MM.1S (cell line): Measurements from ENCODE around the gene OTX1.
"Not testable (repeated sequence)": the region's sequence is repeated elsewhere in the genome, so short reads cannot be mapped to it uniquely, and the experiment has no call there.

Experiments
- DNase-seq: peaks from one replicate; pipeline ENCODE4 v3.0.0-alpha.2; 2015
- H2AFZ ChIP-seq: fragments of 300-600 bp; sonication (generic); 2 replicates; pipeline ENCODE4 v1.6.0; 2016; ENCODE audit warnings: antibody characterized with exemption, low read length
- H3F3A ChIP-seq: fragments of 300-600 bp; sonication (generic); 2 replicates; pipeline ENCODE4 v1.6.1; 2016; ENCODE audit warnings: mild to moderate bottlenecking, antibody characterized with exemption, low read length, moderate library complexity, mixed read lengths; ENCODE audit not compliant: insufficient read depth
- H3K27ac ChIP-seq: fragments of 300-600 bp; sonication (generic); 2 replicates; pipeline ENCODE4 v1.5.1; 2016; ENCODE audit warnings: mild to moderate bottlenecking, low read length
- H3K27me3 ChIP-seq: fragments of 300-600 bp; sonication (generic); replicated peaks from 2 replicates; pipeline ENCODE4 v1.6.0; 2016; ENCODE audit warnings: low read length; ENCODE audit not compliant: insufficient read depth
- H3K36me3 ChIP-seq: fragments of 300-600 bp; sonication (generic); replicated peaks from 2 replicates; pipeline ENCODE4 v1.6.1; 2016; ENCODE audit warnings: mild to moderate bottlenecking, low read length, mixed read lengths; ENCODE audit not compliant: insufficient read depth
- H3K4me1 ChIP-seq: fragments of 300-600 bp; sonication (generic); 2 replicates; pipeline ENCODE4 v1.6.1; 2016; ENCODE audit warnings: low read length, mixed read lengths
- H3K4me2 ChIP-seq: fragments of 300-600 bp; sonication (generic); 2 replicates; pipeline ENCODE4 v1.6.0; 2016; ENCODE audit warnings: low read depth, low read length
- H3K4me3 ChIP-seq: fragments of 300-600 bp; sonication (generic); 2 replicates; pipeline ENCODE4 v1.5.1; 2016; ENCODE audit warnings: low read length, mixed read lengths
- H3K79me2 ChIP-seq: fragments of 300-600 bp; sonication (generic); 2 replicates; pipeline ENCODE4 v1.6.1; 2016; ENCODE audit warnings: mixed run types, low read length, mixed read lengths
- H3K9ac ChIP-seq: fragments of 300-600 bp; sonication (generic); 2 replicates; pipeline ENCODE4 v1.6.1; 2016; ENCODE audit warnings: low read length, mixed read lengths
- H3K9me2 ChIP-seq: fragments of 300-600 bp; sonication (generic); replicated peaks from 2 replicates; pipeline ENCODE4 v1.6.1; 2016; ENCODE audit warnings: mild to moderate bottlenecking, low read length, mixed read lengths; ENCODE audit not compliant: insufficient read depth
- H3K9me3 ChIP-seq: fragments of 300-600 bp; sonication (generic); replicated peaks from 2 replicates; pipeline ENCODE4 v1.6.1; 2016; ENCODE audit warnings: mild to moderate bottlenecking, low read length, mixed read lengths; ENCODE audit not compliant: insufficient read depth
- H4K20me1 ChIP-seq: fragments of 300-600 bp; sonication (generic); 2 replicates; pipeline ENCODE4 v1.6.1; 2016; ENCODE audit warnings: mild to moderate bottlenecking, low read length, moderate library complexity, mixed read lengths; ENCODE audit not compliant: insufficient read depth
- CTCF ChIP-seq: fragments of 300-600 bp; sonication (generic); IDR thresholded peaks from 2 replicates; pipeline ENCODE4 v1.5.1; 2016; ENCODE audit warnings: antibody characterized with exemption, low read length, mixed read lengths
- EZH2 ChIP-seq: fragments of 300-600 bp; sonication (generic); optimal IDR thresholded peaks from 2 replicates; pipeline ENCODE3; 2017; ENCODE audit warnings: low read depth, mild to moderate bottlenecking, antibody characterized with exemption, low read length, mixed read lengths
- EZH2phosphoT487 ChIP-seq: fragments of 300-600 bp; sonication (generic); IDR thresholded peaks from 2 replicates; pipeline ENCODE4 v1.6.1; 2018; ENCODE audit warnings: antibody characterized with exemption, low read length

The OTX1 gene

GRCh38 chr2:63073994-63074393 lies 23.4 kb downstream of the OTX1 start:
- no peak overlapping the region for H3K4me3 ChIP-seq
- no peaks in the 10 kb centered on the region for H3K9me2 ChIP-seq
- H3F3A ChIP-seq, result no peaks in the 10 kb centered on the region
- H4K20me1 ChIP-seq, result no peaks in the 10 kb centered on the region
- no peak overlapping the region for H3K27ac ChIP-seq
- H3K36me3 ChIP-seq, result no peaks in the 10 kb centered on the region
- DNase-seq, result no peak
- H3K27me3 ChIP-seq, result no peaks in the 10 kb centered on the region
- no peaks in the 10 kb centered on the region for H3K9me3 ChIP-seq
- H3K9ac ChIP-seq, result no peak overlapping the region
- no peaks in the 10 kb centered on the region for H3K4me1 ChIP-seq
- H3K79me2 ChIP-seq, result no peaks in the 10 kb centered on the region
- TF ChIP-seq EZH2, result no peak
- TF ChIP-seq CTCF, result no peak
- TF ChIP-seq EZH2phosphoT487, result no peak
- no peak overlapping the region for H2AFZ ChIP-seq
- H3K4me2 ChIP-seq, result no peak overlapping the region

DNA sequence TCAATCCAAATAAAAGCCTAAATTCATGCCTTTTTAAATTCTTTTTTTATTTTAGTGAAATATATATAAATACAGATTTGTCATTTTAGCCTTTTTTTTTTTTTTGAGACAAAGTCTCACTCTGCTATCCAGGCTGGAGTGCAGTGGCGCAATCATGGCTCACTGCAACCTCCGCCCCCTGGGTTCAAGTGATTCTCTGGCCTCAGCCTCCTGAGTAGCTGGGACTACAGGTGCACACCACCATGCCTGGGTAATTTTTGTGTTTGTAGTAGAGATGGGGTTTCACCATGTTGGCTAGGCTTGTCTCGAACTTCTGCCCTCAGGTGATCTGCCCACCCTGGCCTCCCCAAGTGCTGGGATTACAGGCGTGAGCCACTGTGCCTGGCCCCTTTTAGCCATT lies 23.8 kb downstream of the OTX1 start:
- not testable (repeated sequence) for H3K9ac ChIP-seq, H4K20me1 ChIP-seq, H3K9me3 ChIP-seq, H3K4me3 ChIP-seq, H2AFZ ChIP-seq, H3K36me3 ChIP-seq, H3K9me2 ChIP-seq, H3K27ac ChIP-seq, DNase-seq, H3K27me3 ChIP-seq, H3K4me2 ChIP-seq, H3K79me2 ChIP-seq, H3F3A ChIP-seq, H3K4me1 ChIP-seq

DNA sequence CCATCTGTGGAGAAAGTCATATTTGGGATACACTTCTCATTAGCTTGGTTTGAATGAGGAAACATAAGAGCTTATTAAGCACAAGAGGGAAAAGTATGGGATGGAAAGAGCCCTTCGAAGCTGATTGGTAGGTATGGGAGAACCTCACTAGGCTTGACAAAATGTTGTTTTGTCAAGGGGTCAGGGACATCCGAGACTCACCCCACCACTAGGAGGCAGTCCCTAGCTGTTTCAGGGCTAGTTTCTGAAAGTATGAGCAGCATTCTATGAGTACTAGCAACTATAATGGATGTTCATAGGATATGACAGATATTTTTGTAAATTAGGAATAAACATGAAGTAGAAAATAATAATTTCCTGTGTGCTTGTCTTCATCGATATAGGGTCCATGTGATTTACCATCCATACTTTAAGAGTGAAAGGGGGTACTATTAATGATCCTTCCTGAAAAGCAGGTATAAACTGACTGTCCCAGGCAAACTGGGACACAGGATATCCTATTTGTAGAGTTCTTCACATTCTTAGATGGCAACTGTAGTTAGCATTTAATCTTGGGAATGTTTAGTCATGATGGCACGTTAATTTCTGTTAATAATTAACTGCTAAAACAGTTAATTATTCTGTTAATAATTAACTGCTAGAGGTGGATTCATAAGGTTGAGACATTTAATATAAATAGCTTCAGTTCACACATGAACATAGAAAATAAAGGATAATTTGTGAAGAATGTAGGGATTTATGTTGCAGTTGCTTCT lies 28.4 kb downstream of the OTX1 start:
- H3K79me2 ChIP-seq, result no peaks in the 10 kb centered on the region
- H3K4me1 ChIP-seq, result no peaks in the 10 kb centered on the region
- H3K9me3 ChIP-seq, result no peaks in the 10 kb centered on the region
- no peaks in the 10 kb centered on the region for H4K20me1 ChIP-seq
- TF ChIP-seq EZH2 (no peak), CTCF (peak; percentile 58), EZH2phosphoT487 (no peak)
- H3K27me3 ChIP-seq, result no peaks in the 10 kb centered on the region
- no peak overlapping the region for H3K4me2 ChIP-seq
- no peaks in the 10 kb centered on the region for H3F3A ChIP-seq
- no peaks in the 10 kb centered on the region for H3K9me2 ChIP-seq
- H3K9ac ChIP-seq, result no peak overlapping the region
- no peak overlapping the region for H2AFZ ChIP-seq
- DNase-seq, result peak; percentile 30
- H3K27ac ChIP-seq, result no peak overlapping the region
- no peaks in the 10 kb centered on the region for H3K36me3 ChIP-seq
- H3K4me3 ChIP-seq, result no peak overlapping the region

- Histone ChIP-seq H3K9me2 (no peaks in the 10 kb centered on the region), H3K79me2 (no peaks in the 10 kb centered on the region), H3K27ac (no peak overlapping the region), H3K4me2 (no peak overlapping the region), H3K4me3 (no peak overlapping the region), H3K27me3 (no peaks in the 10 kb centered on the region), H3F3A (no peaks in the 10 kb centered on the region), H3K9me3 (no peaks in the 10 kb centered on the region), H3K9ac (no peak overlapping the region), H3K4me1 (no peaks in the 10 kb centered on the region), H3K36me3 (no peaks in the 10 kb centered on the region), H4K20me1 (no peaks in the 10 kb centered on the region), H2AFZ (no peak overlapping the region)
- peak; percentile 7 for DNase-seq
- TF ChIP-seq CTCF, result no peak
- no peak for TF ChIP-seq EZH2phosphoT487
- TF ChIP-seq EZH2, result no peak
Measured at GRCh38 chr2:63081404-63081803, 30.8 kb downstream of the OTX1 start.
